HCT116 (cell line): Measurements from ENCODE around the gene AXIN2.

Source experiments
- CEBPB ChIP-seq: IDR thresholded peaks from 2 replicates; pipeline ENCODE4 v1.6.1; 2012; ENCODE audit warnings: low read depth
- CTCF ChIP-seq, 3 experiments: fragments of 200-600 bp in 1 of 3; sonication (generic) in 1 of 3; IDR thresholded peaks in 2 of 3; conservative IDR thresholded peaks in 1 of 3; 2 replicates each; pipeline ENCODE4 v1.5.1; 2012 to 2017; ENCODE audit warnings: low read depth in 2 of 3, low read length in 2 of 3, antibody characterized with exemption in 1 of 3, borderline replicate concordance in 1 of 3, control low read depth in 1 of 3, mild to moderate bottlenecking in 1 of 3, mixed read lengths in 1 of 3, mixed run types in 1 of 3, moderate library complexity in 1 of 3; ENCODE audit not compliant: insufficient read depth in 1 of 3
- EZH2 ChIP-seq: fragments of 200-600 bp; sonication (generic); IDR thresholded peaks from 2 replicates; pipeline ENCODE4 v1.6.1; 2017; ENCODE audit warnings: antibody characterized with exemption, mixed run types
- POLR2A ChIP-seq: IDR thresholded peaks from 2 replicates; pipeline ENCODE4 v1.7.0; 2011; ENCODE audit warnings: borderline replicate concordance; ENCODE audit not compliant: insufficient read depth, insufficient read length; ENCODE audit errors: extremely low read depth
- POLR2AphosphoS5 ChIP-seq: IDR thresholded peaks from 2 replicates; pipeline ENCODE4 v1.6.1; 2011; ENCODE audit warnings: mild to moderate bottlenecking, low read depth, low read length, moderate library complexity

- TF ChIP-seq CTCF (IDR thresholded peaks at IDR 0.05 in 2 of 3, conservative IDR thresholded peaks at IDR 0.05 in 1 of 3; ENCODE audit: borderline replicate concordance in 1 of 3, insufficient read depth in 1 of 3, low read depth in 2 of 3, low read length in 2 of 3) (no peak), CEBPB (no peak), POLR2AphosphoS5 (no peak), EZH2 (no peak), POLR2A (no peak)
Observed at GRCh38 chr17:65487161-65487560, 74.3 kb downstream of the AXIN2 start.
